ENCODE results near the gene PLA2G12B.
A peak's percentile ranks its signal among the peaks of the same experiment; 100 is the strongest.
"Not testable (repeated sequence)": the region's sequence is repeated elsewhere in the genome, so short reads cannot be mapped to it uniquely, and the experiment has no call there.

The PLA2G12B gene, protein sequence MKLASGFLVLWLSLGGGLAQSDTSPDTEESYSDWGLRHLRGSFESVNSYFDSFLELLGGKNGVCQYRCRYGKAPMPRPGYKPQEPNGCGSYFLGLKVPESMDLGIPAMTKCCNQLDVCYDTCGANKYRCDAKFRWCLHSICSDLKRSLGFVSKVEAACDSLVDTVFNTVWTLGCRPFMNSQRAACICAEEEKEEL

GRCh38 chr10:72954596-72955554 lies at the start of gene PLA2G12B:
Gene PLA2G12B (minus strand): TSS chr10:72954806. CDS start chr10:72954685, 121 bp downstream.
- no peak for DNase-seq (ENCODE audit: low read depth, low spot score)
- no peak within 1 kb of the TSS for H3K27ac ChIP-seq

DNA sequence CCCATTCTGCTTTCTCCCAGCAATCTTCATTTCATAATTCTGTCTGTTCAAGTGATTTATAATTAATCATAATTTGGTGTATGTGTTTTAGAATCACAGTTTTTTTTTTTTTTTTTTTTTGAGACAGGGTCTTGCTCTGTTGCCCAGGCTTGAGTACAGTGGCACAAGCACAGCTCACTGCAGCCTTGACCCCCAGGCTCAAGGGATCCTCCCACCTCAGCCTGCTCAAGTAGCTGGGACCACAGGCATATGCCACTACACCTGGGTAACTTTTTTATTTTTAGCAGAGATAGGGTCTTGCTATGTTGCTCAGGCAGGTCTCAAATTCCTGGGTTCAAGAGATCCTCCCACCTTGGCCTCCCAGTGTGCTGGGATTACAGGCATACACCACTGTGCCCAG lies 49.2 kb upstream of the PLA2G12B start:
- no peak for DNase-seq (ENCODE audit: low read depth, low spot score)
- H3K27ac ChIP-seq, result no peak overlapping the region

DNA sequence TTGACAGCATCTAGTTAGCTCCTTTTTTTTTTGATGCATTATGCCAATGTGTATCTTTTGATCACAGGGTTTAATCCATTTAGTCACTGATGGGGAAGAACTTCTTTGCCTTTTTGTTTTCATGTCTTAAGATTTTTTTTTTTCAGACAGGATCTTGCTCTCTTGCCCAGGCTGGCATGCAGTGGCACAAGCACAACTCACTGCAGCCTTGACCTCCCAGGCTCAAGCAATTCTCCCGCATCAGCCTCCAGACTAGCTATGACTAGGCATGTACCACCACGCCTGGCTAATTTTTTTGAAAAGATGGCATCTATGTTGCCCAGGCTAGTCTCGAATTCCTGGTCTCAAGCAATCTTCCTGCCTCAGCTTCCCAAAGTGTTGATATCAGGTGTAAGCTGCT lies 46.4 kb upstream of the PLA2G12B start:
- no peak for DNase-seq (ENCODE audit: low read depth, low spot score)

GRCh38 chr10:72997099-72997498 lies 42.5 kb upstream of the PLA2G12B start:
- no peak for DNase-seq (ENCODE audit: low read depth, low spot score)
- no peak overlapping the region for H3K27ac ChIP-seq

More for the DNA sequence above, 46.4 kb upstream of the PLA2G12B start:
- no peak overlapping the region for H3K27ac ChIP-seq

DNA sequence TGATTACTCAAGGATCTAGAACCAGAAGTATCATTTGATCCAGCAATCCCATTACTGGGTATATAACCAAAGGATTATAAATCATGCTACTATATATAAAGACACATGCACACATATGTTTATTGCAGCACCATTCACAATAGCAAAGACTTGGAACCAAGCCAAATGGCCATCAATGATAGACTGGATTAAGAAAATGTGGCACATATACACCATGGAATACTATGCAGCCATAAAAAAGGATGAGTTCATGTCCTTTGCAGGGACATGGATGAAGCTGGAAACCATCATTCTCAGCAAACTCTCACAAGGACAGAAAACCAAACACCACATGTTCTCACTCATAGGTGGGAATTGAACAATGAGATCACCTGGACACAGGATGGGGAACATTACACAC lies 40.9 kb upstream of the PLA2G12B start:
- not testable (repeated sequence) for DNase-seq (ENCODE audit: low read depth, low spot score); H3K27ac ChIP-seq

- not testable (repeated sequence) for DNase-seq (ENCODE audit: low read depth, low spot score); H3K27ac ChIP-seq
Observed at GRCh38 chr10:72989771-72990170, 35.2 kb upstream of the PLA2G12B start.

- H3K27ac ChIP-seq, result not testable (repeated sequence)
Observed at GRCh38 chr10:72984618-72985017, 30.0 kb upstream of the PLA2G12B start.

GRCh38 chr10:72981882-72982529 lies 27.4 kb upstream of the PLA2G12B start:
- DNase-seq (ENCODE audit: low read depth, low spot score), result no peak
- no peak overlapping the region for H3K27ac ChIP-seq

More at GRCh38 chr10:72984618-72985017, 30.0 kb upstream of the PLA2G12B start:
- not testable (repeated sequence) for DNase-seq (ENCODE audit: low read depth, low spot score)

GRCh38 chr10:72981028-72981881 lies 26.6 kb upstream of the PLA2G12B start:
- peak; percentile 8 for DNase-seq (ENCODE audit: low read depth, low spot score)
- H3K27ac ChIP-seq, result no peak overlapping the region

DNA sequence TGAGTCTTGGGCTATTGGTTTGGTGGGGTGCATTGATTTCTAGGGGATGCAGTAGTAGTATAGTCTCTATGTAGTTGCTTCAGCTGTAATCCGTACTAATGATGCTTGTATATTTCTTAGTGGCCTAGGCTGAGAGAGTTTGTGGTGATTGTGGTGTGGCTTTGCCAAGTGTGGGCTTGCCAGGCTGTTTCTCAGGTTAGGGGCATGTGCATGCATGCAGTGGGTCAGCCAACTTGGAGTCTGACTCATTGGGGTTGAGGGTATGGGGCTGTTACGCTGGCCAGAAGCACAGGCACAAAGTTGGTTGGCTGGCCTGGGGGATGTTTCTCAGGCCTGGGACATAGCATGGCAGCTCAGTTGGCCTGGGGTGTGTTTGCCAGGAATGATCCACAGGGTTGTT lies 25.7 kb upstream of the PLA2G12B start:
- H3K27ac ChIP-seq, result no peak overlapping the region
- peak; percentile 64 for DNase-seq (ENCODE audit: low read depth, low spot score)

- H3K27ac ChIP-seq, result no peak overlapping the region
- no peak for DNase-seq (ENCODE audit: low read depth, low spot score)
Observed at GRCh38 chr10:72979709-72980108, 25.1 kb upstream of the PLA2G12B start.

GRCh38 chr10:72976886-72977285 lies 22.3 kb upstream of the PLA2G12B start:
- no peak for DNase-seq (ENCODE audit: low read depth, low spot score)

GRCh38 chr10:72956001-72956400 lies 1.4 kb upstream of the PLA2G12B start:
- no peak overlapping the region for H3K27ac ChIP-seq
- no peak for DNase-seq (ENCODE audit: low read depth, low spot score)

More at GRCh38 chr10:72976886-72977285, 22.3 kb upstream of the PLA2G12B start:
- H3K27ac ChIP-seq, result no peak overlapping the region

GRCh38 chr10:72954230-72954595 lies 393 bp downstream of the PLA2G12B start:
- DNase-seq (ENCODE audit: low read depth, low spot score), result no peak
- no peak overlapping the region for H3K27ac ChIP-seq

DNA sequence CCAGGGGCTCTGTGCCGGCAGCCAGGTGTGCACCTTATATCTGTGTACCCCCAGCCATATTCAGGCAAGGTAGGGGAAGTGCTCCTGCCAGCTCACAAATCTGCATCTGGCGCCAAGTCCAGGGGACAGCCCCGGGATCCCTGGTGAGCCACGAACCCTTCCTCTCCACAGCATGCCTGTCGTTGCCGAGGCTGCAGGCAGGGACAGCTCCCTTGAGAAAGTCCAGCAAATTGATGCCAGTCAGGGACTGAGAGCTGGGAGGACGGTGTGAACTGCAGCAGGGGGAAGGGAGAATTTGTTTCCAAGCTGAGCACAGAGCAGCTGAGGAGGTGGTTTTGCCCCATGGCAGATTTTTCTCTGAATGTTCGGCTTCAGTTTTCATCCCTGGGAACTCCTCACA lies 919 bp downstream of the PLA2G12B start:
- H3K27ac ChIP-seq, result no peak overlapping the region
- DNase-seq (ENCODE audit: low read depth, low spot score), result no peak

DNA sequence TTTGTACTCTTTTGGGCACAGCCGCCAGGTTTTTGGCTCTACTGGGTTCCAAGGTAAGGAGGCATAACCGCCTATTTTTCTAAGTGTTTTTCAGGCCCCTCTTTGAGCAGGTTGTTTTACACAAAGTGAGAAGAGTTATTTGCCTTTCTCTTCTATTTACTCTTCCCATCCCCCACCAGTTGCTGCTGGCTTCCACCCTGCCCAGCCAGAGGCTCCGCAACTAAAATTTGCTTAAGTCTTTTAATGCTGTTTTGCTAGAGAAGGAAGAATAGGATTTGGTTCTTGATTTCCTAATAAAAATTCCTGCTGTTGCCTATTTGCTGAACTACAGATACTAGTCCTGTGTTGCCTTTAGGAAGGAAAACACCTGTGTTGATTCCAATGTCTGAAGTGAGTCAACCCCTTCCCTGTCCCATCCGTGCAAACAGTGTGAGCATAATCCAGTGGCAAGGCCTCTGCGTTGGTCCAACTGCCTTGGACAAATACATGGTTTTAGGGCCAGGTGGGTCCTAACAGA lies 1.9 kb downstream of the PLA2G12B start:
- no peak for DNase-seq (ENCODE audit: low read depth, low spot score)
- H3K27ac ChIP-seq, result no peak overlapping the region

DNA sequence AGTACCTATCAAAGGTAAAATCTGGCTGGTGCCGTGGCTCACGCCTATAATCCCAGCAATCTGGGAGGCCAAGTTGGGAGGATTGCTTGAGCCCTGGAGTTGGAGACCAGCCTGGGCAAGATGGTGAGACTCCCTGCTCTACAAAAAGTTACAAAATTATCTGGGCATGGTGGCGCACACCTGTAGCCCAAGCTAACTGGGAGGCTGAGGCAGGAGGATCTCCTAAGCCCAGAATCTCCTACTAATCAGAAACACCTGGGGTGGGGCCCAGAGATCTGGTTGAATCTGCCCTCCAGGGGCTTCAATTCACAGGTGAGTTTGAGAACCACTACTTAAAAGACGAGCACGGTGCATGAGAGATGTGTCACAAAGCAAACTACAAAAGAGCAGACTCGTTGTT lies 2.4 kb downstream of the PLA2G12B start:
- H3K27ac ChIP-seq, result no peak overlapping the region
- DNase-seq (ENCODE audit: low read depth, low spot score), result no peak

- no peak overlapping the region for H3K27ac ChIP-seq
Observed at GRCh38 chr10:72951760-72952159, 2.8 kb downstream of the PLA2G12B start.

GRCh38 chr10:72948762-72949161 lies 5.8 kb downstream of the PLA2G12B start:
- H3K27ac ChIP-seq, result no peak overlapping the region
- no peak for DNase-seq (ENCODE audit: low read depth, low spot score)

More at GRCh38 chr10:72951760-72952159, 2.8 kb downstream of the PLA2G12B start:
- no peak for DNase-seq (ENCODE audit: low read depth, low spot score)

GRCh38 chr10:72946963-72947362 lies 7.6 kb downstream of the PLA2G12B start:
- no peak for DNase-seq (ENCODE audit: low read depth, low spot score)
- no peak overlapping the region for H3K27ac ChIP-seq
